Measurements from ENCODE around the gene PAF1.

The PAF1 gene

DNA sequence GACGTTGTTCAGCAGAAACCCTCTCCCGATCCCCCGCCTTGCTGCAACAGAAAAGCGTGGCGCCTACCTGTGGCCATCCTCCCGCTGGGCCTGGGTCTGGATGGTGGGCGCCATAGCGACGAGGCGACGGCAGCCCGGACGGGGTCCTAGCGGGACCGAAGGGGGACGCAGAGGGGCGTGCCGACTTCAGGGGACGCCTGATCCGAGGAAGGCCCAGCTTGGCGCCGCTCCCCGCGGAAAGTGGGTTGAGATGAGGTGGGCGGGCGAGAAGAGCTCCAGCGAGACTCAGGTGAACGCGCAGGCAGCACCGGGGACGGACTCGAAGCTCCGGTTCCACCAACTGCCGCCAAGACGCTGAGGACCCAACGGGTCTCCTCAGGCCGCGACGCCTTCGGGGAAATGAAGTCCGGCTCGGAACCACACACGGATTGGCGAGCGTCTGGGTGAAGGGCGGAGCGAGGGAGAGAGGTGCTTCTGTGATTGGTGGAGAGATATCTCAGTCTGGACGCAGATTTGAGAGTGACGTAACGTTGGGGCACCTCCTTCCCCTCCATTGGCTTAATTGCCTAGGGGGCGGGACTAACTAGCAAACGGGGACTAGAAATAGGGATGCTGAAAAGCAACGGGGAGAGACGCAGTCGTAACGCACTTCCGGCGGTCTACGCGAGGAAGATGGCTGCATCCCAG lies at the start of gene PAF1, which contains the start of gene MED29:
Gene PAF1, minus strand, starts transcription at position 356 of the 687 bp plus-strand sequence. Its CDS starts 242 bp downstream, at position 114.
Gene MED29, plus strand, starts transcription at position 628 of the 687 bp plus-strand sequence. Its CDS starts 45 bp downstream, at position 673.
- DNase-seq, result peak; percentile 85 to 99 (median 94)

DNA sequence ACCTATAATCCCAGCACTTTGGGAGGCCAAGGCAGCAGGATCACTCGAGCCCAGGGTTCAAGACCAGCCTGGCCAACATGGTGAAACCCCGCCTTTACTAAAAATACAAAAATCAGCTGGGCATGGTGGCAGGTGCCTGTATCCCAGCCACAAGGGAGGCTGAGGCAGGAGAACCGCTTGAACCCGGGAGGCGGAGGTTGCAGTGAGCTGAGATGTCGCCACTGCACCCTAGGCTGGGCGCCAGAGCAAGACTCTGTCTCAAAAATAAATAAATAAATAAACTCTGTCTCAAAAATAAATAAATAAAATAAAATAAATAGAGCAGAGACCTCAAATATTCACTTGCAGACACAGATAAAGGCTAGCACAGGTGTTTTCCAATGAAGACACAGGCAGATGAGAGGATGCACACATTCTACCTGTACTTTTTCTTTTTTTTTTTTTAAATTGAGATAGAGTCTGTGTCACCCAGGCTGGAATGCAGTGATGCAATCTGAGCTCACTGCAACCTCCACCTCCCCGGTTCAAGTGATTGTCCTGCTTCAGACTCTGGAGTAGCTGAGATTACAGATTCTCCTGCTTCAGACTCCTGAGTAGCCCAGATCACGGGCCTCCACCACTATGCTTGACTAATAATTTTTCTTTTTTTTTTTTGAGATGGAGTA lies 47.5 kb upstream of the PAF1 start:
- DNase-seq, result no peak

DNA sequence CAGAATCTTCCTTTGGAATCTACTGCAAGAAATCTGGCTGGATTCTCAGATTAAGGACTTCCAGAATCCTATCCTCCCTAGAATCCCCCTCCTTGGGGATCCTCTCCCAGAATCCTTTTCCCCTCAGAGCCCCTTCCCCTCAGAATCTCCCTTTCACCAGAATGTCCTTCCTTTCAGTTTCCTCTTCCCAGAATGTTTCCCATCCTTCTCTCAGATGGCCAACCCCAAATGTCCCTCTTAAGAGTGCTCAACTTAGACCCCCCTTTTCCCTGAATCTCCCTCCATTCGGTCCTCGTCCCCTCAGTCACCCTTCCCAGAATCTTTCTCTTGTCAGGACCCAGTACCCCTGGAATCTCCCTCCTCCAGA lies 45.4 kb upstream of the PAF1 start:
- no peak for DNase-seq

DNA sequence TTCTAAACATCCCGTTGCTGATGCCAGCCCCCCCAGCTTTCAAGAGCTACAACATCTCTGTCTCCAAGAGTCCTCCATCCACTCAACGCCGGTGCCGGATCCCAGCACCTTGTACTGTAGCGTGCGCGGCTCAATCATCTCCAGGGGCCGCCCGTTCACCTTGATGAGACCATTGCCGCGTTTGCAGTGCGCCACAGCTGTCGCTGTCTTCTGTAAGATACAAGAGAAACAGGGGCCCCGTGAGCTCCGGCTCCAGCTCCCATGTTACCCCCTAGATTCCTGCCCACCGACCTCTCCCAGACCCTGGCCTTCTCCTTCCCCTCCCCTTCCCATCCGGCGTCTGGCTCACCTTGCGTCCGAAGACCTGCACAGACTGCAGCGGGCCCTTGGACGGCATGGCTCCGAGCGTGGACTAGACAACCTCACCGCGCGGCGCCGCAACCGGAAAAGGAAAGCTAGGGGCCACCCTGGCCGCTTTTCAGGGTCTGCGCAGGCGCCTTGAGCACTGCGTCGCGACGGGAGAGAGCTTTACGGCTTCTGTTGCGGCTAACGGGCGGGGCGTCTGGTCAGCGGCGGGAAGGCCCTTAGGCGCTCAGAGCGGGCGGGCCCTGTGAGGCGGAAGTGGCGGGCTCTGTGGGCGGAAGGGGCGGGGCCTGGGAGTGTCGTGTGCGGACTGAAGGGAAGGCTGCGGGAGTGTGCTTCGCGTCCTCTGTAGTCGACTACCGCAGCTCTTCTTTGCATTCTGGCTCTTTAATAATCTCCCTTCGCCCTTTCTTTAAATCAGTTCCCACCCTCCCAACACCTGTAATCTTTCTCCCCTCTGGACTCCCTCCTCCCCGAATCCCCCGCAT lies 44.8 kb upstream of the PAF1 start, which contains the start of gene RPS16:
Gene RPS16, minus strand, starts transcription at position 451 of the 851 bp plus-strand sequence. Its CDS starts 54 bp downstream, at position 397.
- DNase-seq, result peak; percentile 86 to 98 (median 96)

DNA sequence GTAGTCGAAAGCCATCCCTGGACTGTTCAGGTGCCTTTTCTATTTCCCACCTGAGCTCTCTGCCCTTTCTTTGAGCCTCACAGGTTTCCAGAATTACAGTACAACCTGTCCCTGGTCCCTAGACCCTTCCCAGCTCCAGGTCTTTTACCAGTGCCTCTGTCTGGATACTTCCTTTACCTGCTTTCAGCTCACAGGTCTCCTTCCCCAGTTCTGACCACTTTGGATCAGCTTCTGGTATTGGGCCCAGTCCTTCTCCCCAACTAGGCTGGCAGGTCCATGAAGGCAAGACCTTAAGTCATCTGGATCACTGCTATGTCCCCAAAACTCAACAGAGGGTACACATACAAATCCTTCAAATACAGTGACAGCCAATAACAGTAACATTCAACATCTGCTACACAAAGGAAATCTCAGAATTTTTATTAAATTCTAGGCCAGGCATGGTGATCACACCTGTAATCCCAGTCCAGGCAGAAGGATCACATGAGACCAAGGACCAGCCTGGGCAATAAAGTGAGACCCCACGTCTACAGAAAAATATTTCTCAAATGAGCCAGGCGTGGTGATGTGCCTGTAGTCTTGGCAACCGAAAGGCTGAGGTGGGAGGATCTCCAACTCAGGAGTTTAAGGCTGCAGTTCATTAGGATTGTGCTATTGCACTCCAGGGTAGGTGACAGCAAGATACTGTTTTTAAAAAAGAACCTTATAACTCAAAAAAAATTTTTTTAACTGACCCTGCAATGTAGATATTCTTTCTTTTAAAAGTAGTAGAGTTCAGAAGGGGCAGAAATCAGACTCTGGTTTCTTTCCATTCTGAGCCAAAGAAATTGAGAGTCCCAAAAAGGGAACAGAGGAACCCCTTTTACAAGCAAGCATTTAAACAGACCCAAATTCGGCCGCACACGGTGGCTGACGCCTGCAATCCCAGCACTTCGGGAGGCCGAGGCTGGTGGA lies 43.5 kb upstream of the PAF1 start:
- DNase-seq, result no peak

DNA sequence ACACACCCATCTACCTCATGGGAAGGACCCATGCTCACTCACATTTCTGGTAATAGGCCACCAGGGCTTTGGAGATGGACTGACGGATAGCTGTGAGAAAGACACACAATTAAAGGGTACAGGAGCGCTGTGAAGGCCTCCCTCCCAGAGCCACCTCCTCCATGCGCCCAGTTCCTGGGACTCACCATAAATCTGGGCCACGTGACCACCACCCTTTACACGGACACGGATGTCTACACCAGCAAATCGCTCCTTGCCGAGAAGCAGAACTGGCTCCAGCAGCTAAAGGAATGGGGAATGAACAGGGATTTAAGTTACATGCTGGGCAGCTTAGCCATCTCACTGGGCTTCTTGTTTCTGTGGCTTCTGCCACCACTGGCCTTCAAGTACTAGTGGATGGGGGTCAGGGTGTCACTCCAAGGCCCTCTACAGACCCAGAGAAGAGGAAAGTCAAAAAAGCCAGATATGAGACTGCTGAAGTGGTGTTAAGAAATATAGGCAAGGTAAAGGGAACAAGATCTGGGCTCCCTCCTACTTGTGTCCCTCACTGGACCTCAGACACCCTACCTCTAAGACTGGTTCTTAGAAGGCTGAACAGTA lies 42.7 kb upstream of the PAF1 start:
- DNase-seq, result no peak

DNA sequence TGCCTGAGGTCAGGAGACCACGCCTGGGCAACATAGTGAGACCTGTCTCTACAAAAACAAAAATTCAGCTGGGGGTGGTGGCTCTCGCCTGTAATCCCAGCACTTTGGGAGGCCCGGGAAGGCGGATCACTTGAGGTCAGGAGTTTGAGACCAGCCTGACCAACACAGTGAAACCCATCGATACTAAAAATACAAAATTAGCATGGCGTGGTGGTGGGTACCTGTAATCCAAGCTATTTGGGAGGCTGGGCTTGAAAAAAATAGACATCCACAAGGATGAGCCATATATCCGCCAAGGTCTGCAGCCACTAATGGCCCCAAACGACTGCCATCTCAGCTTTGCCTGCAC lies 41.7 kb upstream of the PAF1 start:
- no peak for DNase-seq

DNA sequence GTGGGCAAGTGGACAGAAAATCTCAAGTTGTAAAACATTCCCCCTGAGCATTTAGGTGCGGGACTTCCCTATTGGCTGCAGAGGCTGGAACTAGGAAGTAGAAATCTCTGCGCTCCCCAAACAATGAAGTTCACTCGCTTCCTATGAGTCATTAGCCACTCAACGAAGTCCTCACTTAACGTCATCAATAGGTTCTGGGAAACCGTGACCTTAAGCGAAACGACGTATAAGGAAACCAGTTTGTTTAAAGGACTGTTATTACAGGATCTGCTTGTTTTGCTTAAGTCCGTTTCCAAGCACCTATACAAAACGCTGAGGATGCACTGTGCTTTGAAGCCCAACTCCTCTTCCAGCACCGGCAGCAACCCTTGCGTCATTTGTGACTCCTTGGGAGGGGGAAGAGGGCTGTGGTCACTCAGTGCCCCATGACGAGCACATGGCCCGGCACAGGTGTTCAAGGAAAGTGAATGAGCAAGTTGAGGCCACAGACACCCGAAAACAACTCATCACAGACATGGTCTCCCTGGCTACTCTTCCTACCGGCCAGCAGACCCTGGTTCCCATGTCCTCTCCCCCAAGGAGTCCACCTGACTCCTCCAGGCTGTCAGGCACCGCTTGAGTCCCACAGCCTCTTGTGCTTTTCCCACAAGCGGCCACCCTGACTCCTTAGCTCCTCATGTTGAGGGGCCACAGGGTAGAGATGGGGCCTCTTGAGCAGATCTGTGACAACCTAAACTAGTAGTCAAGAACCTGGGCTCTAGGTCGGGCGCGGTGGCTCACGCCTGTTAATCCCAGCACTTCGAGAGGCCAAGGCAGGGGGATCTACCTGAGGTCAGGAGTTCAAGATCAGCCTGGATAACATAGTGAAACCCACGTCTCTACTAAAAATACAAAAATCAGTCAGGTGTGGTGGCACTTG lies 40.0 kb upstream of the PAF1 start:
- peak in 3 of 14 donors; percentile 9 to 38 (median 26) for DNase-seq

DNA sequence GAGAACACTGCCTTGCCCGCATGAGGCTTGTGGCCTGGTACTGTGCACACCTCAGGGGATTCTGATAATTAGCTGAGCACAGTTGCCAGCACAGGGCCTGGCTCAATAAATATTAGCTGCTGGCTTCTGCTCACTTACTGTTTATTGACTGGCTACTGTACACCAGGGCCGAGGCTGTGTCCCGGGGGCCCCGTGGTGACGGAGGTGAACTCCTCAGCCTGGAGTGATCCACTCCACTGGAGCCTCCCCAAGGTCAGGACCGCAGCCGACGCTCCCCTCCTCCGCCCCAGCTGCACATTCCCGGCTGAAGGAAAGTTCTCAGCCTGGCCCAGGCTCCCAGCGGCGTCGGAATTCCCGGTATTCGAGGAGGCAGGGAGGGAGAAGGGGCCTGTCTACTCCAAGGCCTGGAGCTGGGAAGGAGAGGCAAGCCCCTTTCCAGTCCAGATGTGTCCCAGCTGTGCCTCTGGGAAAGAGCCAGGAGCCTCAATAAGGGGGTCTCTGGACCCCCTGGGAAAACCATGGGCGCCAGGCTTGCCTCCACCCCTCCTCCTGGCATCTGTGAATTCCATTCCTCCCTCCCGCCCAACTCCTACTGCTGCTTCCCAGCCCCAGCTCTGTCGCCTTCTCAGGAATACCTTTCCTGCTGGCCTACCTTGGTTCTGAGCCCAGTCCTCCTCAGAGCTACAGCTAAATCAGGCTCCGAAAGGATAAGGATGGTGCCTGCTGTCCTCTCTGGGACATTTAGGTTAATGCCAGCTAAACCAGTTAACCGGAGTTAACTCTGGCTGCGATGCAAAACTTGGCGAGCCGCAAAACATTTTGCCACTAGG lies 37.6 kb upstream of the PAF1 start:
- no peak for DNase-seq

DNA sequence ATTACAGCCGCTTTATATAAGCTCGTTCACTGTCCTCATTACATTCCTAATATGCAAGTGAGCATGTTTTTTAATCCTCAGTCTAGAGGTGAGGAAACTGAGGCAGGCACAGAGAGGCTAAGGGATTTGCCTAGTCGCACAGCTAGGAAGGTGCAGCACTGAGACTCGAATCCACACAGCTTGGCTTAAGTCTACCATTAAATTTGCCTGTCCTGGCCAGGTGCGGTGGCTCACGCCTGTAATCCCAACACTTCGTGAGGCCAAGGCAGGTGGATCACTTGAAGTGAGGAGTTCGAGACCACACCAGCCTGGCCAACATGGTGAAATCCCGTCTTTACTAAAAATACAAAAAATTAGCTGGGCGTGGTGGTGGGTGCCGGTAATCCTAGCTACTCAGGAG lies 36.8 kb upstream of the PAF1 start:
- no peak for DNase-seq

DNA sequence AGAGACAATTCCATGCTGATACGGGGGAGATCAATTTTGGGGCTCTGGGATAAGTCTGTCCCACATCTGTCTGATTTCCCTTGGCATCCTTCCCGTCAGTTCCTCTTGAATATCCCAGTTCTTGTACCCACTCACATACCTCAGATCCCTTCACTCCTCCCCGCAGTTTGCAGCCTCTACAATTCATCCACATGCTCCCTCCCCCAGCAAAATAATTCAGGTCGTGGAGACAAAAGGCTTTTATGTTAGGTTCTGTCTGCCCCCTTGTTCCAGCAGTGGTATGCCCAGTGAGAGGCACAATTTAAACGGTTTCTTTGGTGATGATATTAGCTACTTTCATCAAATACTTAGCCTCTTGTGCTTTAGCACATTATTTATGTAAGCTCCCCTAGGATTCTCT lies 35.3 kb upstream of the PAF1 start:
- no peak for DNase-seq

DNA sequence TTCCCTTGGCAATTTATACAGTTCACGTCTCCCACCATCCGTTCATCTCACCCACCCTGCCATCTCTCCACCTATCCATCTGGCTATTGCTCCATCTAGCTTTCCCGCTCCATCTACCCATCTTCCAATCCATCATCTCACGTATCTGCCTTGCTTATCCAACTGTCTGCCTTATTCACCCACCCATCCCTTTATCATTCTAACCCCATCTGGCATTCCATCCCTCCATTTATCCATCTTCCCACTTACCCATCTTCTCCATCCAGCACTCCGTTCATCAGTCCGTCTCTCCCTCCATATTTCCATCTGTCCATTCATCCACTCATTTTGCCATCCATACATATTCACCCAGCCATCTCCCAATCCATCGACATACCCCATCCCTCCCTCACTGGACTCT lies 34.8 kb upstream of the PAF1 start:
- no peak for DNase-seq

DNA sequence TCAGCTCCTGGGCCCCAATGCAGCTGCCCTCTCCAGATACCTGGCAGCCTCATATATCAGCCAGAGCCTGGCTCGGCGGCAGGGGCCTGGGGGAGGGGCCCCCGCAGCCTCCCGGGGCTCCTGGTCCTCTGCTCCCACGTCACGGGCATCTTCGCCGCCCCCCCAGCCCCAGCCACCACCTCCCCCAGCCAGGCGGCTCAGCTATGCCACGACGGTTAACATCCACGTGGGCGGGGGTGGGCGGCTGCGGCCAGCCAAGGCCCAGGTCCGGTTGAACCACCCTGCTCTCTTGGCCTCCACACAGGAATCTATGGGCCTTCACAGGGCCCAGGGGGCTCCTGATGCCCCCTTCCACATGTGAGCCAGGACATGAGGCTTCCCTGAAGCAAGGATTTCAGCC lies 34.0 kb upstream of the PAF1 start:
- DNase-seq, result no peak

DNA sequence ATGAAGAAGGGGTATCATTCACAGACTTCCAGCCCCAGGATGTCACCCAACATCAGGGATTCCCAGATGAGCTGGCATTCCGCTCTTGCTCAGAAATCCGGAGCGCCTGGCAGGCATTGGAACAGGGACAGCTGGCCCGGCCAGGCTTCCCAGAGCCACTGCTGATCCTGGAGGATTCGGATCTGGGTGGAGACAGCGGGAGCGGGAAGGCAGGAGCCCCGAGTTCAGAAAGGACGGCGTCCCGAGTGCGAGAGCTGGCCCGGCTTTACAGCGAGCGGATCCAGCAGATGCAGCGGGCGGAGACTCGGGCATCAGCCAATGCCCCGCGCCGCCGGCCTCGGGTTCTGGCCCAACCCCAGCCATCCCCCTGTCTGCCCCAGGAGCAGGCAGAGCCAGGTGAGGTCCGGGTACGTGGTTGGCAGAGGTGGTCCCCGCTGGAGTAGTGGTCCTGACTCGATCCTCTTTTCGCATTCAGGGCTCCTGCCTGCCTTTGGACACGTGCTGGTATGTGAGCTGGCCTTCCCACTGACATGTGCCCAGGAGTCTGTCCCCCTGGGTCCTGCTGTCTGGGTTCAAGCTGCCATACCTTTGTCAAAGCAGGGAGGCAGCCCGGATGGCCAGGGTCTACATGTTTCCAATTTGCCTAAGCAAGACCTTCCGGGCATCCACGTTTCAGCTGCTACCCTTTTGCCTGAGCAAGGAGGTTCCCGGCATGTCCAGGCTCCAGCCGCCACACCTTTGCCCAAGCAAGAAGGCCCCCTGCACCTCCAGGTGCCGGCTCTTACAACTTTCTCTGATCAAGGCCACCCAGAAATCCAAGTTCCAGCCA lies 32.6 kb upstream of the PAF1 start:
- DNase-seq, result no peak

DNA sequence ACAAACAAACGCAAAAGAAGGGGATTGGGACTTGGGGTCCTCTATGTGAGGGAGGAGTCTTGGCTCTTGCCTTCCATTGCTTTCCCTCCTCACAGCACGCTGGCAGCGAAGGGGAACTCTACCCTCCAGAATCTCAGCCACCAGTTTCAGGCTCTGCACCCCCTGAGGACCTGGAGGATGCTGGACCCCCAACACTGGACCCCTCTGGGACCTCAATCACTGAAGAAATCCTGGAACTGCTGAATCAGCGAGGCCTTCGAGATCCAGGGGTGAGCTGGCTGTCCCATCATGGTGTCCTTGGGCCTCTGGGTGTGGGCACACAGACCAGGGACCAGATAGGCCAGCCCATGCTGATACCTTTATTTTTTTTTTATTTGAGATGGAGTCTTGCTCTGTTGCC lies 31.1 kb upstream of the PAF1 start:
- no peak for DNase-seq

DNA sequence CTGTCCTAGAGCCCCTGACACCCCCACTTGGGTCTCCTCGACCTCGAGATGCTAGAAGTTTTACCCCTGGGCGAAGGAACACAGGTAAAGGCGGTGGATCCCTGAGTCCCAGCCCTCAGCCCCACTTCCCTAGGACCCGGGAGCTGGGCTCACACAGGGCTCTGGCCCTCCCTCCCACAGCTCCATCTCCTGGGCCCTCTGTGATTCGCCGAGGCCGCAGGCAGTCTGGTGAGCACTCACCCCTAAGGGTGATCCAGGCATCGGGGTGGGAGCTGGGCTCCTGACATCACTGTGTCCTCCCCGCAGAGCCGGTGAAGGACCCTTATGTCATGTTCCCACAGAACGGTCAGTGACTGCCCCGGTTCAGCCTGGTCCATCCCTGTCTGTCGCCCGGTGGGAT lies 29.9 kb upstream of the PAF1 start:
- no peak for DNase-seq

DNA sequence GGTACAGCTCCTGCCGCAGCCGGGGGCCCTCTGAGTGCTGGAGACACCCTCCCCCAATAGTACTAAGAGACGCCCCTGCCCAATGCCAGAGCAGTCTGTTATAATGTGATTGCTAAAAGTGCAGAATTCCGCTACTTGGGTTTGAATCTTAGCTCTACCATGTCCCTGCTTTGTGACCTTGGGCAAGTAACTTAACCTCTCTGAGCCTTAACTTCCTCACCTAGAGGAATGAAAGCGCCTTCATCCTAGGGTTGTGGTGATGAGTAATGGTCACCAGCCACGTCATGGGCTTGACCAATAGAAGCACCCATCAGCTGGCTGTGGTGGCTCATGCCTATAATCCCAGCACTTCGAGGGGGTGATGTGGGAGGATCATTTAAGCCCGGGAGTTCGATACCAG lies 28.1 kb upstream of the PAF1 start:
- DNase-seq, result no peak

DNA sequence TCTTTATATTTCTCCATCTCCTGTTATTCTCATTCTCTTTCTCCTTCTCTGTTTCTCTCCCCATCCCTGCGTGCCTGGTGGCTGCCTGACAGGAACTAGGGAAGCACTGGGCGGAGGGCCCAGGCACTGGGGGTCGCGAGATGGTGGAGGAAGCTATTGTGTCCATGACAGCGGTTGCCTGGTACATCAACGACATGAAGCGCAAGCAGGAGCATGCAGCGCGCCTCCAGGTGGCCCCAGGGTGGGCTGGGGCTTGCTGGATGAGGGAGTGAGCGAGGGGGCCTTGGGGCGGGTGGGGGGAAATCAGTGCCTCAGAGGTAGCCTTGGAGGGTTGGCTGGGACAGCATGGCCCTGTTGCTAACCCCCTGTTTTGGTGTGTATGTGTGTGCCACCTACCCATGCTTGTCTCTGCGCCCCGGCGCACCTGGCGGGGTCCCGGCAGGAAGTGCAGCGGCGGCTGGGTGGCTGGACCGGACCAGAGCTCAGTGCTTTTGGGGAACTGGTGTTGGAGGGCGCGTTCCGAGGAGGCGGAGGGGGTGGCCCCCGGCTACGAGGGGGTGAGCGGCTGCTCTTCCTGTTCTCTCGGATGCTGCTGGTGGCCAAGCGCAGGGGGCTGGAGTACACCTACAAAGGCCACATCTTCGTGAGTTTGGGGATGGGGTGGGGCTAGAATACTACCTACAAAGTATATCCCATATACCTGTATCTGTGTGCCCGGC lies 26.7 kb upstream of the PAF1 start:
- no peak for DNase-seq

All from C1 segment of cervical spinal cord (tissue), 14 donors.